Heart left ventricle (tissue), 16 donors: ENCODE results near the gene ABL1. TPM values are rescaled to one million over a fixed set of nuclear protein-coding genes. Genes with fewer than 3 reads are reported as not detected.
A peak's percentile ranks its signal among the peaks of the same experiment; 100 is the strongest.
"Not testable (repeated sequence)": the region's sequence is repeated elsewhere in the genome, so short reads cannot be mapped to it uniquely, and the experiment has no call there.

Source experiments
- ATAC-seq, 4 donors: fragments of 200-7000 bp; cut with Tn5 transposase; one replicate each; pipeline ENCODE4 v1.9.1; 2020 to 2022; ENCODE audit warnings: moderate library complexity in 4 of 4, mild to moderate bottlenecking in 3 of 4, moderate number of reproducible peaks in 1 of 4
- DNase-seq, 5 donors: peaks; one replicate each; pipeline ENCODE4 v3.0.0-alpha.2; 2020
- H3K27ac ChIP-seq, 12 donors: fragments of 200-600 bp; sonication (generic) in 4 of 12; one replicate each; pipeline versions ENCODE4 v1.5.0 to v1.8.0; 2016 to 2022; ENCODE audit warnings: mild to moderate bottlenecking in 2 of 12
- H3K27me3 ChIP-seq, 9 donors: fragments of 200-600 bp; sonication (generic) in 2 of 9; one replicate each; pipeline versions ENCODE4 v1.5.1 to v1.8.0; 2016 to 2022; ENCODE audit warnings: mild to moderate bottlenecking in 3 of 9
- H3K36me3 ChIP-seq, 9 donors: fragments of 200-600 bp; sonication (generic) in 2 of 9; one replicate each; pipeline versions ENCODE4 v1.5.0 to v1.8.0; 2018 to 2022; ENCODE audit warnings: mild to moderate bottlenecking in 2 of 9
- H3K4me1 ChIP-seq, 12 donors: fragments of 200-600 bp; sonication (generic) in 4 of 12; one replicate each; pipeline versions ENCODE4 v1.5.0 to v1.8.0; 2016 to 2022; ENCODE audit warnings: mild to moderate bottlenecking in 3 of 12
- H3K4me3 ChIP-seq, 12 donors: fragments of 200-600 bp; sonication (generic) in 4 of 12; one replicate each; pipeline versions ENCODE4 v1.5.0 to v1.8.0; 2017 to 2022; ENCODE audit warnings: mild to moderate bottlenecking in 9 of 12, moderate library complexity in 4 of 12
- H3K9me3 ChIP-seq, 12 donors: fragments of 200-600 bp; sonication (generic) in 4 of 12; one replicate each; pipeline versions ENCODE4 v1.5.0 to v1.8.0; 2016 to 2022; ENCODE audit warnings: mild to moderate bottlenecking in 1 of 12
- POLR2A ChIP-seq, 2 donors: fragments of 450-650 bp; IDR thresholded peaks; one replicate each; pipeline ENCODE4 v1.6.1; 2017; ENCODE audit warnings: antibody characterized with exemption in 2 of 2, mild to moderate bottlenecking in 2 of 2, moderate library complexity in 2 of 2
- WGBS, 4 donors: extraction: QIAGEN DNeasy Blood & Tissue Kit in 2 of 4; methylation state at CpG; one replicate each; pipeline versions ENCODE4 v1.1.5 to v1.1.7; 2013 to 2018; 5-methylcytosine and 5-hydroxymethylcytosine counted together
- intact Hi-C, 10 donors: fragments of 100-400 bp; cut with DNase I; formaldehyde crosslinking; loops; one replicate each; pipeline versions ENCODE4 v1.11.1 to v1.14.2; 2022
- polyA plus RNA-seq, 2 donors: library from polyadenylated mRNA; stranded (reverse); fragments of 200-250 nt; gene quantifications; one replicate each; pipeline ENCODE4 v1.2.3, GENCODE V29; 2013
- total RNA-seq, 9 donors: library from RNA; depleted of rRNA in 2 of 9; stranded (reverse); fragments of >200 nt in 2 of 9; fragmentation: NEBNext Ultra II Directional in 3 of 9; extraction: Animal tissue kit (Norgen Biotek cat#: 25700) in 3 of 9; gene quantifications; one replicate each; pipeline versions ENCODE4 v1.1.0 to v1.2.4, GENCODE V29; 2016 to 2023
- TF ChIP-seq, protein P1 (sequence below), 12 donors: fragments of 200-600 bp; sonication (generic) in 4 of 12; IDR thresholded peaks; one replicate each; pipeline versions ENCODE4 v1.5.0 to v1.8.0; 2018 to 2022; ENCODE audit warnings: antibody characterized with exemption in 12 of 12, mild to moderate bottlenecking in 5 of 12
- donor health status: ischemic (EF 13 %, LVEDD 7.1; RV severe dilation, severe dysfunction).
- donor health status: healthy with polysubstance abuse.
- donor health status: DM: no; HTN: yes; CAD: no.
- donor health status: DM: no; HTN: no; CAD: no.
- donor health status: ischemic (EF 25% LVEDD 6.9; RV normal size, moderate dysfunction).
- donor health status: ischemic (EF 25% LVEDD 5.7; RV mildly dilated, moderate dysfunction).
- donor health status: healthy.
- donor health status: DM: yes; HTN: yes; CAD: no.
- donor health status: ischemic (EF 35%, LVEDD 5.7; RV mildly dilated, moderate dysfunction).
- donor health status: nonischemic (EF 11% LVEDD 7.7; RV severe dilation, severe dysfunction).
- donor health status: DM: yes; HTN: yes; CAD: no.
- donor health status: PGD.
- donor health status: ischemic (EF 29% LVEDD 5.4; RV normal size, mild dysfunction).
- donor health status: nonischemic (EF 23%, LVEDD 6.1; RV moderate dilation, normal function).

ABL1 gene
- total and polyA plus RNA-seq, 11 donors = 13.2 to 49.8 (median 33.8) TPM

DNA sequence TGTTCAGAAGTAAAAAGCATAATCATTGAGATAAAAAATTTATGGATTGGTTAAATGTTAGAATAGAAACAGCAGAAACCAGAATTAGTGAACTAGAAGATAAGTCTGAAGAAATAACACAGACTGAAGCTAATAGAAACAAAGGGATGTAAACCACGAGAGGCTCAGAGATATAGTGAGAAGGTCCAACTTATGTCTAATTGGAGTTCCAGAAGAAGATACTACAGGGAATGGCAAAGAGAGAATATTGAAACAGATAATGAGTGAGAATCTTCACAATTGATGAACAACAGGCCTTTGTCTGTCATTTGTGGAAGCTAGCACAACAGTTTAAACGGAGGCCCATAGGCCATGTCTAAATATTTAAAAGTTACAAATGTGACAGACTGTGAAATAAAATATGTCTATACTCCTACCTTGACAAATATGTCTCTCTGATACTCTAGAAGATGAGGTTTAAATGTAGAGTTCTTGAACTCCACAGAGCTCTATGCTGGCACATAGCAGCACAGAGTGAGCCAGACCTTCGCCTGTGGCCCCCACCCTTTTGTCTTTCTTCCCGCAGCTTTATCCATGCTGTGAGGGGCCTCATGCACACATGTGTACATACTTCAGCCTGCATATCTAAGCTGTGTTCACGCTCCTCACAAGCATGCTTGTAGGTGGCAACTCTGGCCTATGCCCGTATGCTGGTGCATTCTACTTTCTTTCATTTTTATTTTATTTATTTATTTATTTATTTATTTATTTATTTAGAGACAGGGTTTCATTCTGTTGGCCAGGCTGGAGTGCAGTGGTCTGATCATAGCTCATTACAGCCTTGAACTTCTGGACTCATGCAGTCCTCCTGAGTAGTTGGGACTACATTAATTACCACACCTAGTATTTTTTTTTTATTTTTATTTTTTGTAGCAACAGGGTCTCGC lies 45.0 kb upstream of the ABL1 start:
- Histone ChIP-seq H3K9me3 (peaks cover 0 to 16% (median 8%) of the 10 kb centered on the region in 12 donors), H3K4me1 (peaks cover 0 to 32% (median 15%) of the 10 kb centered on the region in 12 donors), H3K4me3 (no peak overlapping the region), H3K27me3 (no peaks in the 10 kb centered on the region), H3K36me3 (no peaks in the 10 kb centered on the region), H3K27ac (no peak overlapping the region)
- WGBS, 4 donors = 94 to 98% (median 96%) methylated on average over 7 of the region's 7 CpGs
- TF ChIP-seq POLR2A (IDR thresholded peaks at IDR 0.05) = no peak
- TF ChIP-seq, protein P1, sequence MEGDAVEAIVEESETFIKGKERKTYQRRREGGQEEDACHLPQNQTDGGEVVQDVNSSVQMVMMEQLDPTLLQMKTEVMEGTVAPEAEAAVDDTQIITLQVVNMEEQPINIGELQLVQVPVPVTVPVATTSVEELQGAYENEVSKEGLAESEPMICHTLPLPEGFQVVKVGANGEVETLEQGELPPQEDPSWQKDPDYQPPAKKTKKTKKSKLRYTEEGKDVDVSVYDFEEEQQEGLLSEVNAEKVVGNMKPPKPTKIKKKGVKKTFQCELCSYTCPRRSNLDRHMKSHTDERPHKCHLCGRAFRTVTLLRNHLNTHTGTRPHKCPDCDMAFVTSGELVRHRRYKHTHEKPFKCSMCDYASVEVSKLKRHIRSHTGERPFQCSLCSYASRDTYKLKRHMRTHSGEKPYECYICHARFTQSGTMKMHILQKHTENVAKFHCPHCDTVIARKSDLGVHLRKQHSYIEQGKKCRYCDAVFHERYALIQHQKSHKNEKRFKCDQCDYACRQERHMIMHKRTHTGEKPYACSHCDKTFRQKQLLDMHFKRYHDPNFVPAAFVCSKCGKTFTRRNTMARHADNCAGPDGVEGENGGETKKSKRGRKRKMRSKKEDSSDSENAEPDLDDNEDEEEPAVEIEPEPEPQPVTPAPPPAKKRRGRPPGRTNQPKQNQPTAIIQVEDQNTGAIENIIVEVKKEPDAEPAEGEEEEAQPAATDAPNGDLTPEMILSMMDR (IDR thresholded peaks at IDR 0.05) = no peak
- ATAC-seq (no peak), DNase-seq (no peak)
- intact Hi-C loops = loop anchor here in 4 of 10 donors (5.0 to 10.0 kb wide), 3 partner anchors 32 to 45 kb away; partner anchors contain the start of gene ABL1 (in 2 of the 4)

DNA sequence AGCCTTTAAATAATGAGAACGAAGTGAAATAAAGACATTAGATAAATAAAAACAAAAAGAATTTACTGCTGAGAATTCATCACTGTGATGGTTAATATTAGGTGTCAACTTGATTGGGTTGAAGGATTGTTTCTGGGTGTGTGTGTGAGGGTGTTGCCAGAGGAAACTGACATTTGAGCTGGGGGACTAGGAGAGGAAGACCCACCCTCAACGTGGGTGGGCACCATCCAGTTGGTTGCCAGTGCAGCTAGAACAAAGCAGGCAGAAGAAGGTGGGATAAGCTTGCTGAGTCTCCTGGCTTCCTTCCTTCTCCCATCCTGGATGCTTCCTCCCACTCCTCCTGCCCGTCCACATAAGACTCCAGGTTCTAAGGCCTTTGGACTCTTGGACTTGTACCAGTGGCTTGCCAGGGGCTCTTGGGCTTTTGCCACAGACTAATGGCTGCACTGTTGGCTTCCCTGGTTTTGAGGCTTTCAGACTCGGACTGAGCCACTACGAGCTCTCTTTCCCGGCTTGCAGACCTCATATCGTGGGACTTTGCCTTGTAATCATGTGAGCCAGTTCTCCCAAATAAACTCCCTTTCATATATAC lies 43.7 kb upstream of the ABL1 start:
- Histone ChIP-seq H3K36me3 (no peaks in the 10 kb centered on the region), H3K27me3 (no peaks in the 10 kb centered on the region), H3K27ac (no peak overlapping the region), H3K9me3 (peaks cover 0 to 16% (median 8%) of the 10 kb centered on the region in 12 donors), H3K4me1 (peaks cover 0 to 24% (median 14%) of the 10 kb centered on the region in 12 donors), H3K4me3 (no peak overlapping the region)
- TF ChIP-seq POLR2A (IDR thresholded peaks at IDR 0.05) = no peak
- TF ChIP-seq, protein P1 (IDR thresholded peaks at IDR 0.05) = no peak
- ATAC-seq (no peak), DNase-seq (no peak)
- 79 to 84% (median 82%) methylated on average over 7 of the region's 7 CpGs for WGBS, 4 donors
- intact Hi-C loops = no loop called here

DNA sequence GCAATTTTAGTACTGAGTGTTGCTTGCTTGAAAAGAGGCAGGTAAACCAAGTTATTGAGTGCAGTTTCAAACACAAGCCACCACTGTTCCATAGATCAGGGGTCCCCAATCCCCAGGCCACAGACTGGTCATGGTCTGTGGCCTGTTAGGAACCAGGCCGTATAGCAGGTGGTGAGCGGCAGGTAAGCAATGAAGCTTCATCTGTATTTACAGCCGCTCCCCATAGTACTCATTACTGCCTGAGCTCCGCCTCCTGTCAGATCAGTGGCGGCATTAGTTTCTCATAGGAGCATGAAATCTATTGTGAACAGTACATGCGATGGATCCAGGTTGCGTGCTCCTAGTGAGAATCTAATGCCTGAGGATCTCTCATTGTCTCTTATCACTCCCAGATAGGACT lies 41.5 kb upstream of the ABL1 start:
- Histone ChIP-seq H3K27me3 (no peaks in the 10 kb centered on the region), H3K27ac (peak overlapping the region in 1 of 12 donors; percentile 74), H3K4me1 (peaks cover 0 to 17% (median 9%) of the 10 kb centered on the region in 12 donors), H3K4me3 (no peak overlapping the region), H3K36me3 (no peaks in the 10 kb centered on the region), H3K9me3 (peaks cover 0 to 16% (median 8%) of the 10 kb centered on the region in 12 donors)
- TF ChIP-seq, protein P1 (IDR thresholded peaks at IDR 0.05) = no peak
- no peak for TF ChIP-seq POLR2A (IDR thresholded peaks at IDR 0.05)
- ATAC-seq = no peak
- WGBS, 4 donors = 91 to 98% (median 95%) methylated on average over 7 of the region's 7 CpGs
- intact Hi-C loops = loop anchor here in 1 of 10 donors (2.0 kb wide), 1 partner anchor 27 kb away; no protein-coding TSS in a partner anchor
- DNase-seq = no peak

DNA sequence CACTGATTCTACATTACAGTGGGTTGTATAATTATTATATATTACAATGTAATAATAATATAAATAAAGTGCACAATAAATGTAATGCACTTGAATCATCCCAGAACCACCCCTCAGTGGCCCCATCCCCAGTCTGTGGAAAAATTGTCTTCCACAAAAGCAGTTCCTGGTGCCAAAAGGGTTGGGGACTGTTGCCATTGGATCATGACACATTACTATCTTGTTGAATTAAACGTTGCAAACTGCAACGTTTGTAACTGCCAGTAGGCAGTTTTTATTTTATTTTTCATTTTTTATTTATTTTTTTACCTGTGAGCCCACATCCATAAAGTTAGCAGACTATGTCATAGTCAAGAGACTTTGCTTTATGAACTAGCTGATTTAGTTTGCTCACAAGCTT lies 41.0 kb upstream of the ABL1 start:
- H3K4me3 ChIP-seq, H3K36me3 ChIP-seq, DNase-seq, H3K27me3 ChIP-seq, intact Hi-C loops, ATAC-seq: not testable (repeated sequence)
- Histone ChIP-seq H3K27ac (peak overlapping the region in 1 of 12 donors; percentile 74), H3K9me3 (peaks cover 0 to 13% (median 8%) of the 10 kb centered on the region in 12 donors), H3K4me1 (peaks cover 0 to 17% (median 9%) of the 10 kb centered on the region in 12 donors)
- WGBS, 4 donors = 31 to 57% (median 42%) methylated on average over 2 of the region's 2 CpGs

DNA sequence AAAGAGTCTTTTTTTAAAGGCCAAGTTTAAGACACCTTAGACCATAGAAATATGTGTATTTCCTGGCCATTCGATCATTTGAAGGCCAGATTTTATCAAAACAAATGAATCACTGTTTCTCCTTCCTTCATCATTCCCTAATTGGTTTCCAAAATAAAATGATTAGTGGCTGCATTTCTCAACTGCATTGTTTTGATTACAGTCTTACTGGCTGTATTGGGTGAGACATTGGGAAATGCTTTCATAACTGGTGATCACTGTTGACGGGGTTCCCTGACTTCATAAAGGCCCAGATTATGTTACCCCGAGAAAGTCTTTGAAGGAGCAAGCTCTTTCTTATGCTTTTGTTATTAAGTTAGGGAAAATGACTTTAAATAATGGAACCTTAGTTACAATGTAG lies 40.6 kb upstream of the ABL1 start:
- WGBS, 4 donors = 70 to 76% (median 73%) methylated on average over 3 of the region's 3 CpGs
- H3K9me3 ChIP-seq, intact Hi-C loops, H3K4me3 ChIP-seq, H3K36me3 ChIP-seq, DNase-seq, H3K27me3 ChIP-seq: not testable (repeated sequence)
- Histone ChIP-seq H3K27ac (peak overlapping the region in 7 of 12 donors; percentile 5 to 74 (median 39)), H3K4me1 (peaks cover 0 to 17% (median 9%) of the 10 kb centered on the region in 12 donors)
- ATAC-seq = peak in 1 of 4 donors; percentile 68
